22Rv1 (cell line): ENCODE results near the gene C1QL4.

Experiments
- ZFX ChIP-seq: fragments of 450-650 bp; IDR thresholded peaks from 2 replicates; pipeline ENCODE4 v1.6.1; 2017; ENCODE audit warnings: antibody characterized with exemption, borderline replicate concordance
- TF ChIP-seq, protein P1 (sequence below): fragments of 450-650 bp; IDR thresholded peaks from 2 replicates; pipeline ENCODE4 v1.5.1; 2017; ENCODE audit warnings: mild to moderate bottlenecking

GRCh38 chr12:49342914-49343731 lies 6.1 kb upstream of the C1QL4 start:
- TF ChIP-seq, protein P1, sequence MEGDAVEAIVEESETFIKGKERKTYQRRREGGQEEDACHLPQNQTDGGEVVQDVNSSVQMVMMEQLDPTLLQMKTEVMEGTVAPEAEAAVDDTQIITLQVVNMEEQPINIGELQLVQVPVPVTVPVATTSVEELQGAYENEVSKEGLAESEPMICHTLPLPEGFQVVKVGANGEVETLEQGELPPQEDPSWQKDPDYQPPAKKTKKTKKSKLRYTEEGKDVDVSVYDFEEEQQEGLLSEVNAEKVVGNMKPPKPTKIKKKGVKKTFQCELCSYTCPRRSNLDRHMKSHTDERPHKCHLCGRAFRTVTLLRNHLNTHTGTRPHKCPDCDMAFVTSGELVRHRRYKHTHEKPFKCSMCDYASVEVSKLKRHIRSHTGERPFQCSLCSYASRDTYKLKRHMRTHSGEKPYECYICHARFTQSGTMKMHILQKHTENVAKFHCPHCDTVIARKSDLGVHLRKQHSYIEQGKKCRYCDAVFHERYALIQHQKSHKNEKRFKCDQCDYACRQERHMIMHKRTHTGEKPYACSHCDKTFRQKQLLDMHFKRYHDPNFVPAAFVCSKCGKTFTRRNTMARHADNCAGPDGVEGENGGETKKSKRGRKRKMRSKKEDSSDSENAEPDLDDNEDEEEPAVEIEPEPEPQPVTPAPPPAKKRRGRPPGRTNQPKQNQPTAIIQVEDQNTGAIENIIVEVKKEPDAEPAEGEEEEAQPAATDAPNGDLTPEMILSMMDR, result no peak
- no peak for TF ChIP-seq ZFX
